Measurements from ENCODE around the gene SLC40A1. TPM values are rescaled to one million over a fixed set of nuclear protein-coding genes. Genes with fewer than 3 reads are reported as not detected.
A peak's percentile ranks its signal among the peaks of the same experiment; 100 is the strongest.

Gene SLC40A1
- total and polyA plus RNA-seq, 2 of the 13 experiments (the other 11 are each of a cell fraction or from before 2014, with no cell fraction given): 10.6 to 24.9 TPM

DNA sequence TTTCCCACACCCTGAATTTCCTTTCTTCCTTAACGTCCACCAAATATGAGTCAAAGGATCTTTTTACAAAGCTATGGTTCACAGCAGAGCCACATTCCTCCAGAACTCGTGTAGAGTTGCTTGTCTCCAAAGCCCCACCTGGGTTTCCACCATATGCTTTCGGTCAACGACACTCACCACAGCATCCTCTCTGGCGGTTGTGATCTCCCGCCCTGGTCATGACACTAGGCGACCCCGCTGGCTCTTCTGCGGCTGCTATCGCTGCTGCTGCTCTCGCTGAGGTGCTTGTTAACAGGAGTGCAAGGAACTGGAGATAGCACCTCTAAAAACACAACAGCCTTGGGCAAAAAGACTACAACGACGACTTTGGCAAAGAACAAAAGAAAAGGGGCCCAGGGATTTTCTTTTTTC lies 340 bp downstream of the SLC40A1 start (continued):
- TF ChIP-seq HNRNPK (IDR thresholded peaks at IDR 0.05; ENCODE audit: low read depth, low read length, poor library complexity, severe bottlenecking) (no peak), ZSCAN9 (CRISPR knock-in tag; IDR thresholded peaks at IDR 0.05; ENCODE audit: borderline replicate concordance) (no peak), ZNF292 (CRISPR knock-in tag; IDR thresholded peaks at IDR 0.05; ENCODE audit: borderline replicate concordance, low read depth) (peak; percentile 44; the same call in 1 of the 2 replicates), ZNF672 (CRISPR knock-in tag; IDR thresholded peaks at IDR 0.05) (no peak), ATRX (CRISPR knock-in tag; IDR thresholded peaks at IDR 0.05; ENCODE audit: borderline replicate concordance) (no peak), ELF4 (CRISPR knock-in tag; IDR thresholded peaks at IDR 0.05; ENCODE audit: borderline replicate concordance) (peak; percentile 45; the same call in 1 of the 2 replicates), KDM5B (CRISPR knock-in tag; IDR thresholded peaks at IDR 0.05; ENCODE audit: borderline replicate concordance) (no peak), ZFP36L1 (CRISPR knock-in tag; IDR thresholded peaks at IDR 0.05) (no peak), ZNF644 (CRISPR knock-in tag; IDR thresholded peaks at IDR 0.05; ENCODE audit: low read depth) (peak; percentile 95), MLLT10 (CRISPR knock-in tag; IDR thresholded peaks at IDR 0.05) (no peak), ZNF549 (CRISPR knock-in tag; IDR thresholded peaks at IDR 0.05) (no peak), NCOA2 (CRISPR knock-in tag; IDR thresholded peaks at IDR 0.05) (no peak)
- TF ChIP-seq, protein P1, sequence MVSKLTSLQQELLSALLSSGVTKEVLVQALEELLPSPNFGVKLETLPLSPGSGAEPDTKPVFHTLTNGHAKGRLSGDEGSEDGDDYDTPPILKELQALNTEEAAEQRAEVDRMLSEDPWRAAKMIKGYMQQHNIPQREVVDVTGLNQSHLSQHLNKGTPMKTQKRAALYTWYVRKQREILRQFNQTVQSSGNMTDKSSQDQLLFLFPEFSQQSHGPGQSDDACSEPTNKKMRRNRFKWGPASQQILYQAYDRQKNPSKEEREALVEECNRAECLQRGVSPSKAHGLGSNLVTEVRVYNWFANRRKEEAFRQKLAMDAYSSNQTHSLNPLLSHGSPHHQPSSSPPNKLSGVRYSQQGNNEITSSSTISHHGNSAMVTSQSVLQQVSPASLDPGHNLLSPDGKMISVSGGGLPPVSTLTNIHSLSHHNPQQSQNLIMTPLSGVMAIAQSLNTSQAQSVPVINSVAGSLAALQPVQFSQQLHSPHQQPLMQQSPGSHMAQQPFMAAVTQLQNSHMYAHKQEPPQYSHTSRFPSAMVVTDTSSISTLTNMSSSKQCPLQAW (CRISPR knock-in tag; IDR thresholded peaks at IDR 0.05): 0 out of 2 replicates have a peak, but pooled peaks have one; percentile 14
- TF ChIP-seq, protein P2, sequence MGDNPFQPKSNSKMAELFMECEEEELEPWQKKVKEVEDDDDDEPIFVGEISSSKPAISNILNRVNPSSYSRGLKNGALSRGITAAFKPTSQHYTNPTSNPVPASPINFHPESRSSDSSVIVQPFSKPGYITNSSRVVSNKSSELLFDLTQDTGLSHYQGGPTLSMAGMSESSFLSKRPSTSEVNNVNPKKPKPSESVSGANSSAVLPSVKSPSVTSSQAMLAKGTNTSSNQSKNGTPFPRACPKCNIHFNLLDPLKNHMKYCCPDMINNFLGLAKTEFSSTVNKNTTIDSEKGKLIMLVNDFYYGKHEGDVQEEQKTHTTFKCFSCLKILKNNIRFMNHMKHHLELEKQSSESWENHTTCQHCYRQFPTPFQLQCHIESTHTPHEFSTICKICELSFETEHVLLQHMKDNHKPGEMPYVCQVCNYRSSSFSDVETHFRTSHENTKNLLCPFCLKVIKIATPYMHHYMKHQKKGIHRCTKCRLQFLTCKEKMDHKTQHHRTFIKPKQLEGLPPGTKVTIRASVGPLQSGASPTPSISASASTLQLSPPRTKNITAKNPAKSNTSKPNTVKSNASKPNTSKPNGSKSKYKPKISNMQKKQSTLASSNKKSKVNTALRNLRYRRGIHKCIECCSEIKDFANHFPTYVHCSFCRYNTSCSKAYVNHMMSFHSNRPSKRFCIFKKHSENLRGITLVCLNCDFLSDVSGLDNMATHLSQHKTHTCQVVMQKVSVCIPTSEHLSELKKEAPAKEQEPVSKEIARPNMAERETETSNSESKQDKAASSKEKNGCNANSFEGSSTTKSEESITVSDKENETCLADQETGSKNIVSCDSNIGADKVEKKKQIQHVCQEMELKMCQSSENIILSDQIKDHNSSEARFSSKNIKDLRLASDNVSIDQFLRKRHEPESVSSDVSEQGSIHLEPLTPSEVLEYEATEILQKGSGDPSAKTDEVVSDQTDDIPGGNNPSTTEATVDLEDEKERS (CRISPR knock-in tag; IDR thresholded peaks at IDR 0.05): 0 out of 2 replicates have a peak, but pooled peaks have one; percentile 9
- TF ChIP-seq, protein P3, sequence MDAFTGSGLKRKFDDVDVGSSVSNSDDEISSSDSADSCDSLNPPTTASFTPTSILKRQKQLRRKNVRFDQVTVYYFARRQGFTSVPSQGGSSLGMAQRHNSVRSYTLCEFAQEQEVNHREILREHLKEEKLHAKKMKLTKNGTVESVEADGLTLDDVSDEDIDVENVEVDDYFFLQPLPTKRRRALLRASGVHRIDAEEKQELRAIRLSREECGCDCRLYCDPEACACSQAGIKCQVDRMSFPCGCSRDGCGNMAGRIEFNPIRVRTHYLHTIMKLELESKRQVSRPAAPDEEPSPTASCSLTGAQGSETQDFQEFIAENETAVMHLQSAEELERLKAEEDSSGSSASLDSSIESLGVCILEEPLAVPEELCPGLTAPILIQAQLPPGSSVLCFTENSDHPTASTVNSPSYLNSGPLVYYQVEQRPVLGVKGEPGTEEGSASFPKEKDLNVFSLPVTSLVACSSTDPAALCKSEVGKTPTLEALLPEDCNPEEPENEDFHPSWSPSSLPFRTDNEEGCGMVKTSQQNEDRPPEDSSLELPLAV (CRISPR knock-in tag; conservative IDR thresholded peaks at IDR 0.05; ENCODE audit: low read depth): no peak
- TF ChIP-seq, protein P4, sequence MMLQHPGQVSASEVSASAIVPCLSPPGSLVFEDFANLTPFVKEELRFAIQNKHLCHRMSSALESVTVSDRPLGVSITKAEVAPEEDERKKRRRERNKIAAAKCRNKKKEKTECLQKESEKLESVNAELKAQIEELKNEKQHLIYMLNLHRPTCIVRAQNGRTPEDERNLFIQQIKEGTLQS (CRISPR knock-in tag; IDR thresholded peaks at IDR 0.05): no peak
